HepG2 (cell line): ENCODE measurements around the gene P4HTM. TPM values are rescaled to one million over a fixed set of nuclear protein-coding genes. Genes with fewer than 3 reads are reported as not detected.

Experiments
- ATF4 ChIP-seq, 2 experiments: fragments of 450-650 bp in 1 of 2; sonication (generic) in 1 of 2; formaldehyde crosslinking; IDR thresholded peaks; 2 replicates each; pipeline versions ENCODE4 v1.5.0 to v1.8.0; 2020 to 2022; ENCODE audit warnings: mild to moderate bottlenecking in 1 of 2, missing genetic modification reagents in 1 of 2
- FUBP1 ChIP-seq: sonication (generic); formaldehyde crosslinking; IDR thresholded peaks from 2 replicates; pipeline ENCODE4 v1.5.1; 2020; ENCODE audit warnings: missing genetic modification reagents, mild to moderate bottlenecking, borderline replicate concordance
- HDAC6 ChIP-seq: fragments of 200-600 bp; sonication (generic); IDR thresholded peaks from 2 replicates; pipeline ENCODE4 v1.7.0; 2017; ENCODE audit warnings: mild to moderate bottlenecking, antibody characterized with exemption, low read length, low read depth
- HMG20B ChIP-seq: conservative IDR thresholded peaks from 2 replicates; pipeline ENCODE4 v1.6.1; 2016; ENCODE audit warnings: missing genetic modification reagents, missing compliant biosample characterization
- HMGXB3 ChIP-seq: sonication (generic); formaldehyde crosslinking; IDR thresholded peaks from 2 replicates; pipeline ENCODE4 v1.4.0; 2020; ENCODE audit warnings: missing genetic modification reagents, borderline replicate concordance
- MTA1 ChIP-seq: sonication (generic); formaldehyde crosslinking; IDR thresholded peaks from 2 replicates; pipeline ENCODE4 v1.4.0; 2020; ENCODE audit warnings: missing genetic modification reagents, mild to moderate bottlenecking, borderline replicate concordance
- NFYB ChIP-seq: sonication (generic); formaldehyde crosslinking; IDR thresholded peaks from 2 replicates; pipeline ENCODE4 v1.4.0; 2020; ENCODE audit warnings: missing genetic modification reagents
- NR2F1 ChIP-seq, 2 experiments: fragments of 450-650 bp in 1 of 2; formaldehyde crosslinking in 1 of 2; IDR thresholded peaks; 2 replicates each; pipeline versions ENCODE4 v1.5.0 to v1.6.1; 2016 to 2020; ENCODE audit warnings: mild to moderate bottlenecking in 1 of 2, missing compliant biosample characterization in 1 of 2, missing genetic modification reagents in 1 of 2, moderate library complexity in 1 of 2
- REXO4 ChIP-seq: sonication (generic); formaldehyde crosslinking; IDR thresholded peaks from 2 replicates; pipeline ENCODE4 v1.8.0; 2022; ENCODE audit warnings: missing genetic modification reagents, mild to moderate bottlenecking, borderline replicate concordance
- SMC3 ChIP-seq: IDR thresholded peaks from 2 replicates; pipeline ENCODE4 v1.6.1; 2011; ENCODE audit warnings: low read length, improper control_type of control experiment
- SP2 ChIP-seq: sonication (generic); formaldehyde crosslinking; IDR thresholded peaks from 2 replicates; pipeline ENCODE4 v1.5.1; 2020; ENCODE audit warnings: mild to moderate bottlenecking, missing genetic modification reagents
- SPEN ChIP-seq: sonication (generic); formaldehyde crosslinking; IDR thresholded peaks from 2 replicates; pipeline ENCODE4 v1.5.1; 2020; ENCODE audit warnings: low read depth, mild to moderate bottlenecking, missing genetic modification reagents
- ZC3H4 ChIP-seq: sonication (generic); formaldehyde crosslinking; IDR thresholded peaks from 2 replicates; pipeline ENCODE4 v1.4.0; 2020; ENCODE audit warnings: missing genetic modification reagents, borderline replicate concordance
- ZFP36L2 ChIP-seq: sonication (generic); formaldehyde crosslinking; IDR thresholded peaks from 2 replicates; pipeline ENCODE4 v1.4.0; 2020; ENCODE audit warnings: missing genetic modification reagents
- ZNF224 ChIP-seq: sonication (generic); formaldehyde crosslinking; IDR thresholded peaks from 2 replicates; pipeline ENCODE4 v1.5.0; 2020; ENCODE audit warnings: mild to moderate bottlenecking, missing genetic modification reagents
- ZNF292 ChIP-seq: sonication (generic); formaldehyde crosslinking; IDR thresholded peaks from 2 replicates; pipeline ENCODE4 v1.8.1; 2022; ENCODE audit warnings: mild to moderate bottlenecking, low read depth, missing genetic modification reagents, borderline replicate concordance
- ZNF296 ChIP-seq: sonication (generic); formaldehyde crosslinking; conservative IDR thresholded peaks from 2 replicates; pipeline ENCODE4 v1.5.0; 2020; ENCODE audit warnings: mild to moderate bottlenecking, missing genetic modification reagents
- ZNF501 ChIP-seq: sonication (generic); formaldehyde crosslinking; IDR thresholded peaks from 2 replicates; pipeline ENCODE4 v1.5.1; 2020; ENCODE audit warnings: mild to moderate bottlenecking, moderate library complexity, missing genetic modification reagents
- ZNF564 ChIP-seq: sonication (generic); formaldehyde crosslinking; IDR thresholded peaks from 2 replicates; pipeline ENCODE4 v1.8.1; 2023; ENCODE audit warnings: mild to moderate bottlenecking, missing genetic modification reagents
- ZNF569 ChIP-seq: sonication (generic); formaldehyde crosslinking; IDR thresholded peaks from 2 replicates; pipeline ENCODE4 v1.5.0; 2020; ENCODE audit warnings: mild to moderate bottlenecking, missing genetic modification reagents, moderate library complexity, borderline replicate concordance
- ZNF720 ChIP-seq: sonication (generic); formaldehyde crosslinking; IDR thresholded peaks from 2 replicates; pipeline ENCODE4 v1.4.0; 2020; ENCODE audit warnings: missing genetic modification reagents
- ZNF782 ChIP-seq: sonication (generic); formaldehyde crosslinking; IDR thresholded peaks from 2 replicates; pipeline ENCODE4 v1.4.0; 2020; ENCODE audit warnings: missing genetic modification reagents, mild to moderate bottlenecking, borderline replicate concordance
- polyA plus RNA-seq, 8 experiments: library from polyadenylated mRNA; depleted of rRNA in 3 of 8; stranded (reverse) in 7 of 8; unstranded in 1 of 8; fragments of >200 nt; fragmentation: Illumina TruSeq in 4 of 8; extraction: Trizol in 4 of 8; gene quantifications; 2 replicates each; pipeline versions ENCODE4 v1.2.1 to v1.2.3, GENCODE V29; 2011 to 2016; ENCODE audit warnings: low read depth in 4 of 8, missing spikeins in 1 of 8, mixed read lengths in 1 of 8; ENCODE audit not compliant: insufficient read depth in 1 of 8
- total RNA-seq, 5 experiments: library from RNA; depleted of rRNA; stranded (reverse); fragments of >200 nt; fragmentation: Illumina TruSeq; extraction: Trizol; gene quantifications; 2 replicates each; pipeline ENCODE4 v1.2.3, GENCODE V29; 2016; ENCODE audit warnings: low read depth in 1 of 5

The P4HTM gene
- total and polyA plus RNA-seq, 2 of the 13 experiments (the other 11 are each of a cell fraction or from before 2014, with no cell fraction given), result 0.01 TPM; not detected in 1

GRCh38 chr3:49028673-49029562 lies 38.9 kb downstream of the P4HTM start, which contains the start of gene IMPDH2 (continued):
- TF ChIP-seq SMC3 (no peak), ZNF501 (CRISPR knock-in tag) (peak; percentile 86), HMG20B (no peak), ZNF782 (CRISPR knock-in tag) (peak; percentile 85), ZNF720 (0 out of 2 replicates have a peak, but pooled peaks have one; percentile 54), ZNF292 (CRISPR knock-in tag) (no peak), SPEN (CRISPR knock-in tag) (peak; percentile 98), FUBP1 (CRISPR knock-in tag) (peak; percentile 84; the same call in 1 of the 2 replicates), ZNF224 (CRISPR knock-in tag) (peak; percentile 98), HMGXB3 (CRISPR knock-in tag) (peak; percentile 85; the same call in 1 of the 2 replicates), NR2F1 (CRISPR knock-in tag; IDR thresholded peaks at IDR 0.05) (peak; percentile 21 to 25; a peak in 1 of 4 replicates), HDAC6 (no peak), ZNF296 (CRISPR knock-in tag) (no peak; the same call in 1 of the 2 replicates), ZNF564 (peak; percentile 61; the same call in 1 of the 2 replicates), ZC3H4 (CRISPR knock-in tag) (peak; percentile 90; the same call in 1 of the 2 replicates), ATF4 (CRISPR knock-in tag; IDR thresholded peaks at IDR 0.05) (peak in 1 of 2 experiments; percentile 88; a peak in 2 of 4 replicates), REXO4 (CRISPR knock-in tag) (no peak), MTA1 (CRISPR knock-in tag) (peak; percentile 79; the same call in 1 of the 2 replicates), NFYB (CRISPR knock-in tag) (peak; percentile 32; the same call in 1 of the 2 replicates), ZFP36L2 (CRISPR knock-in tag) (no peak), ZNF569 (CRISPR knock-in tag) (no peak), SP2 (CRISPR knock-in tag) (no peak)
